Transverse colon (tissue), 4 donors: ENCODE measurements around the gene WDR5.

Source experiments
- CTCF ChIP-seq, 5 experiments: fragments of 200-600 bp in 3 of 5; fragments of 450-650 bp in 2 of 5; sonication (generic) in 3 of 5; IDR thresholded peaks; 1 replicate in 2 of 5; 2 replicates in 3 of 5; pipeline ENCODE4 v1.5.1; 2016 to 2017; ENCODE audit warnings: antibody characterized with exemption in 5 of 5, inconsistent platforms in 3 of 5, mild to moderate bottlenecking in 2 of 5, moderate library complexity in 1 of 5
- POLR2AphosphoS5 ChIP-seq, 3 donors: sonication (generic); formaldehyde crosslinking; IDR thresholded peaks; one replicate each; pipeline ENCODE4 v1.6.1; 2016; ENCODE audit warnings: antibody characterized with exemption in 3 of 3

- TF ChIP-seq CTCF (IDR thresholded peaks at IDR 0.05) = no peak
- TF ChIP-seq POLR2AphosphoS5 (IDR thresholded peaks at IDR 0.05) = no peak
Observed at GRCh38 chr9:134206311-134207300, 70.7 kb downstream of the WDR5 start.
